ENCODE data around the gene EGLN3. TPM values are rescaled to one million over a fixed set of nuclear protein-coding genes. Genes with fewer than 3 reads are reported as not detected.

EGLN3 gene
- total and polyA plus RNA-seq, 2 of the 13 experiments (the other 11 are each of a cell fraction or from before 2014, with no cell fraction given): 0.18 to 27.3 TPM

DNA sequence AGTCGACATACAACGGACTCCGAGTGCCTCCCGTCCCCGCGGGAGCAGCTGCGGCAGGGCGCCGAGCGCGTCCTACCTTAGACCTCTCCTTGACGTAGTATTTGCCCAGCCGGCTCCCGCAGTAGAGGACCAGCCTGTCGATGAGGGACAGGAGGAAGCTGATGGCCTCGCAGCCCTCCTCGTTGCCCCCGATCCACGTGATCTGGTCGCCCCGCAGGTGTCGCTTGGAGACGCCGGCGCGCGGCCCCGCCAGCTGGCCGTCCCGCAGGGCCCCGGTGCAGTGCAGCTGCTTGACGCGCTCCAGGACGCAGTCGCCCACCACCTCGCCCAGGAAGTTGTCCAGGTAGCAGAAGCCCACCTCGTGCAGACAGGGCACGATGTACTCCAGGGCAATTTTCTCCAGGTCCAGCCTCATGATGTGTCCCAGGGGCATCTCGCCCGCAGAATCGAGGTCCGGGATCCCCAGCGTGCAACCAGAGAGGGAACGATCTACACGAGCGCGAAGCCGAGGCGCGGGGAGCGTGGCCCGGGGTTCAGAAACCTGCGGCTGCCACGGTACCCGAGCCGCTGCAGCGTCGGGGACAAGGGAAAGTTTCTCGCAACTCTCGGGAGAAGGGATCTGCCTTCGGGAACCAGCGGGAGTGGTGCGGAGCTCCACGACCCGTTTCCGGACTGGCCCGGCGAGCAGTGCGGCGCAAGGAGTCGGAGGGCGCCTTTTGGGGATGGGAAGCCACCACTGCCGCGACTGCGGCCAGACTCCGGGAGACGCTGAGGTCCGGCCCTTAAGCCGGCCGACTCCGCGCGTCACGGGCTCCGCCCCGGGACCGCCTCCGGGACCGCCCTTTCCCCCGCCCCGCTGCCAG is at the start of gene EGLN3 (continued):
- TF ChIP-seq, protein P1, sequence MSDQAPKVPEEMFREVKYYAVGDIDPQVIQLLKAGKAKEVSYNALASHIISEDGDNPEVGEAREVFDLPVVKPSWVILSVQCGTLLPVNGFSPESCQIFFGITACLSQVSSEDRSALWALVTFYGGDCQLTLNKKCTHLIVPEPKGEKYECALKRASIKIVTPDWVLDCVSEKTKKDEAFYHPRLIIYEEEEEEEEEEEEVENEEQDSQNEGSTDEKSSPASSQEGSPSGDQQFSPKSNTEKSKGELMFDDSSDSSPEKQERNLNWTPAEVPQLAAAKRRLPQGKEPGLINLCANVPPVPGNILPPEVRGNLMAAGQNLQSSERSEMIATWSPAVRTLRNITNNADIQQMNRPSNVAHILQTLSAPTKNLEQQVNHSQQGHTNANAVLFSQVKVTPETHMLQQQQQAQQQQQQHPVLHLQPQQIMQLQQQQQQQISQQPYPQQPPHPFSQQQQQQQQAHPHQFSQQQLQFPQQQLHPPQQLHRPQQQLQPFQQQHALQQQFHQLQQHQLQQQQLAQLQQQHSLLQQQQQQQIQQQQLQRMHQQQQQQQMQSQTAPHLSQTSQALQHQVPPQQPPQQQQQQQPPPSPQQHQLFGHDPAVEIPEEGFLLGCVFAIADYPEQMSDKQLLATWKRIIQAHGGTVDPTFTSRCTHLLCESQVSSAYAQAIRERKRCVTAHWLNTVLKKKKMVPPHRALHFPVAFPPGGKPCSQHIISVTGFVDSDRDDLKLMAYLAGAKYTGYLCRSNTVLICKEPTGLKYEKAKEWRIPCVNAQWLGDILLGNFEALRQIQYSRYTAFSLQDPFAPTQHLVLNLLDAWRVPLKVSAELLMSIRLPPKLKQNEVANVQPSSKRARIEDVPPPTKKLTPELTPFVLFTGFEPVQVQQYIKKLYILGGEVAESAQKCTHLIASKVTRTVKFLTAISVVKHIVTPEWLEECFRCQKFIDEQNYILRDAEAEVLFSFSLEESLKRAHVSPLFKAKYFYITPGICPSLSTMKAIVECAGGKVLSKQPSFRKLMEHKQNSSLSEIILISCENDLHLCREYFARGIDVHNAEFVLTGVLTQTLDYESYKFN (CRISPR knock-in tag; conservative IDR thresholded peaks at IDR 0.05): peak; percentile 31; the same call in 1 of the 2 replicates
- no peak; the same call in 1 of the 2 replicates for TF ChIP-seq ZMYM3 (CRISPR knock-in tag; IDR thresholded peaks at IDR 0.05)
- TF ChIP-seq CENPX (CRISPR knock-in tag; IDR thresholded peaks at IDR 0.05): no peak
- peak; percentile 41; the same call in 1 of the 2 replicates for TF ChIP-seq KAT8 (CRISPR knock-in tag; IDR thresholded peaks at IDR 0.05)
- TF ChIP-seq FOXK1 (CRISPR knock-in tag; IDR thresholded peaks at IDR 0.05; ENCODE audit: borderline replicate concordance, low read depth): peak; percentile 55; the same call in 1 of the 2 replicates
- no peak for TF ChIP-seq ZNF329 (CRISPR knock-in tag; IDR thresholded peaks at IDR 0.05; ENCODE audit: low read depth)
- TF ChIP-seq, protein P2, sequence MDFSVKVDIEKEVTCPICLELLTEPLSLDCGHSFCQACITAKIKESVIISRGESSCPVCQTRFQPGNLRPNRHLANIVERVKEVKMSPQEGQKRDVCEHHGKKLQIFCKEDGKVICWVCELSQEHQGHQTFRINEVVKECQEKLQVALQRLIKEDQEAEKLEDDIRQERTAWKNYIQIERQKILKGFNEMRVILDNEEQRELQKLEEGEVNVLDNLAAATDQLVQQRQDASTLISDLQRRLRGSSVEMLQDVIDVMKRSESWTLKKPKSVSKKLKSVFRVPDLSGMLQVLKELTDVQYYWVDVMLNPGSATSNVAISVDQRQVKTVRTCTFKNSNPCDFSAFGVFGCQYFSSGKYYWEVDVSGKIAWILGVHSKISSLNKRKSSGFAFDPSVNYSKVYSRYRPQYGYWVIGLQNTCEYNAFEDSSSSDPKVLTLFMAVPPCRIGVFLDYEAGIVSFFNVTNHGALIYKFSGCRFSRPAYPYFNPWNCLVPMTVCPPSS (IDR thresholded peaks at IDR 0.05): no peak
- TF ChIP-seq ZNF34 (CRISPR knock-in tag; IDR thresholded peaks at IDR 0.05; ENCODE audit: borderline replicate concordance): no peak
- TF ChIP-seq ZNF20 (CRISPR knock-in tag; IDR thresholded peaks at IDR 0.05): 0 out of 2 replicates have a peak, but pooled peaks have one; percentile 33
- TF ChIP-seq RARG (CRISPR knock-in tag; IDR thresholded peaks at IDR 0.05; ENCODE audit: low read depth): no peak; the same call in 1 of the 2 replicates
- peak; percentile 56 for TF ChIP-seq IKZF4 (CRISPR knock-in tag; IDR thresholded peaks at IDR 0.05; ENCODE audit: borderline replicate concordance, low read depth, not compliant biosample characterization)
- no peak for TF ChIP-seq TP53 (CRISPR knock-in tag; conservative IDR thresholded peaks at IDR 0.05)
- TF ChIP-seq ZNF564 (CRISPR knock-in tag; IDR thresholded peaks at IDR 0.05): 0 out of 2 replicates have a peak, but pooled peaks have one; percentile 60
- TF ChIP-seq ZNF274 (CRISPR knock-in tag; IDR thresholded peaks at IDR 0.05): peak; percentile 75; the same call in 1 of the 2 replicates
- TF ChIP-seq GTF3A (CRISPR knock-in tag; conservative IDR thresholded peaks at IDR 0.05): no peak
- TF ChIP-seq ZNF766 (CRISPR knock-in tag; IDR thresholded peaks at IDR 0.05; ENCODE audit: borderline replicate concordance): peak; percentile 68; the same call in 1 of the 2 replicates
- TF ChIP-seq FOXA1 (IDR thresholded peaks at IDR 0.05): no peak
- no peak for TF ChIP-seq FOXA1 (CRISPR knock-in tag; IDR thresholded peaks at IDR 0.05)
- TF ChIP-seq, protein P3, sequence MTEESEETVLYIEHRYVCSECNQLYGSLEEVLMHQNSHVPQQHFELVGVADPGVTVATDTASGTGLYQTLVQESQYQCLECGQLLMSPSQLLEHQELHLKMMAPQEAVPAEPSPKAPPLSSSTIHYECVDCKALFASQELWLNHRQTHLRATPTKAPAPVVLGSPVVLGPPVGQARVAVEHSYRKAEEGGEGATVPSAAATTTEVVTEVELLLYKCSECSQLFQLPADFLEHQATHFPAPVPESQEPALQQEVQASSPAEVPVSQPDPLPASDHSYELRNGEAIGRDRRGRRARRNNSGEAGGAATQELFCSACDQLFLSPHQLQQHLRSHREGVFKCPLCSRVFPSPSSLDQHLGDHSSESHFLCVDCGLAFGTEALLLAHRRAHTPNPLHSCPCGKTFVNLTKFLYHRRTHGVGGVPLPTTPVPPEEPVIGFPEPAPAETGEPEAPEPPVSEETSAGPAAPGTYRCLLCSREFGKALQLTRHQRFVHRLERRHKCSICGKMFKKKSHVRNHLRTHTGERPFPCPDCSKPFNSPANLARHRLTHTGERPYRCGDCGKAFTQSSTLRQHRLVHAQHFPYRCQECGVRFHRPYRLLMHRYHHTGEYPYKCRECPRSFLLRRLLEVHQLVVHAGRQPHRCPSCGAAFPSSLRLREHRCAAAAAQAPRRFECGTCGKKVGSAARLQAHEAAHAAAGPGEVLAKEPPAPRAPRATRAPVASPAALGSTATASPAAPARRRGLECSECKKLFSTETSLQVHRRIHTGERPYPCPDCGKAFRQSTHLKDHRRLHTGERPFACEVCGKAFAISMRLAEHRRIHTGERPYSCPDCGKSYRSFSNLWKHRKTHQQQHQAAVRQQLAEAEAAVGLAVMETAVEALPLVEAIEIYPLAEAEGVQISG (CRISPR knock-in tag; IDR thresholded peaks at IDR 0.05): peak; percentile 62
- TF ChIP-seq ZNF282 (IDR thresholded peaks at IDR 0.05; ENCODE audit: partially characterized antibody): no peak
- no peak for TF ChIP-seq PLRG1 (conservative IDR thresholded peaks at IDR 0.05)
- TF ChIP-seq WIZ (CRISPR knock-in tag; IDR thresholded peaks at IDR 0.05): no peak
- TF ChIP-seq CHCHD3 (CRISPR knock-in tag; IDR thresholded peaks at IDR 0.05): no peak
- TF ChIP-seq HOXD1 (CRISPR knock-in tag; IDR thresholded peaks at IDR 0.05): peak; percentile 83
